Suprapubic skin (tissue), 4 donors: ENCODE results near the gene CHCHD4. TPM values are rescaled to one million over a fixed set of nuclear protein-coding genes. Genes with fewer than 3 reads are reported as not detected.
A peak's percentile ranks its signal among the peaks of the same experiment; 100 is the strongest.

Experiments used
- DNase-seq, 2 donors: peaks; one replicate each; pipeline ENCODE4 v3.0.0-alpha.2; 2019; ENCODE audit warnings: low spot score in 2 of 2
- H3K27ac ChIP-seq: fragments of 200-600 bp; sonication (generic); one replicate; pipeline ENCODE4 v1.5.1; 2019
- H3K27me3 ChIP-seq: fragments of 200-600 bp; sonication (generic); one replicate; pipeline ENCODE4 v1.5.1; 2019
- H3K36me3 ChIP-seq: fragments of 200-600 bp; sonication (generic); one replicate; pipeline ENCODE4 v1.5.1; 2019
- H3K4me1 ChIP-seq: fragments of 200-600 bp; sonication (generic); one replicate; pipeline ENCODE4 v1.5.1; 2019
- H3K4me3 ChIP-seq: fragments of 200-600 bp; sonication (generic); one replicate; pipeline ENCODE4 v1.5.1; 2019; ENCODE audit warnings: mild to moderate bottlenecking
- H3K9me3 ChIP-seq: fragments of 200-600 bp; sonication (generic); one replicate; pipeline ENCODE4 v1.5.1; 2019
- EP300 ChIP-seq: sonication (generic); formaldehyde crosslinking; IDR thresholded peaks from one replicate; pipeline ENCODE4 v1.6.1; 2017; ENCODE audit warnings: antibody characterized with exemption
- POLR2A ChIP-seq, 2 donors: fragments of 450-650 bp; IDR thresholded peaks; one replicate each; pipeline ENCODE4 v1.6.1; 2017; ENCODE audit warnings: antibody characterized with exemption in 2 of 2, mild to moderate bottlenecking in 2 of 2, moderate library complexity in 2 of 2
- POLR2AphosphoS5 ChIP-seq, 3 donors: sonication (generic); formaldehyde crosslinking; IDR thresholded peaks; one replicate each; pipeline ENCODE4 v1.6.1; 2017; ENCODE audit warnings: antibody characterized with exemption in 3 of 3
- WGBS: methylation state at CpG from one replicate; pipeline ENCODE4 v1.1.5; 2018; 5-methylcytosine and 5-hydroxymethylcytosine counted together
- total RNA-seq, 4 donors: library from RNA; depleted of rRNA; stranded (reverse); fragments of >200 nt; gene quantifications; one replicate each; pipeline ENCODE4 v1.1.0, GENCODE V29; 2016
- TF ChIP-seq, protein P1 (sequence below), 2 donors: fragments of 200-600 bp in 1 of 2; fragments of 450-650 bp in 1 of 2; sonication (generic) in 1 of 2; IDR thresholded peaks; one replicate each; pipeline ENCODE4 v1.5.1; 2016 to 2019; ENCODE audit warnings: antibody characterized with exemption in 2 of 2, mild to moderate bottlenecking in 1 of 2, moderate library complexity in 1 of 2

CHCHD4 gene
- total RNA-seq, 4 donors from 2014 or later: 11.3 to 16.7 (median 12.5) TPM

DNA sequence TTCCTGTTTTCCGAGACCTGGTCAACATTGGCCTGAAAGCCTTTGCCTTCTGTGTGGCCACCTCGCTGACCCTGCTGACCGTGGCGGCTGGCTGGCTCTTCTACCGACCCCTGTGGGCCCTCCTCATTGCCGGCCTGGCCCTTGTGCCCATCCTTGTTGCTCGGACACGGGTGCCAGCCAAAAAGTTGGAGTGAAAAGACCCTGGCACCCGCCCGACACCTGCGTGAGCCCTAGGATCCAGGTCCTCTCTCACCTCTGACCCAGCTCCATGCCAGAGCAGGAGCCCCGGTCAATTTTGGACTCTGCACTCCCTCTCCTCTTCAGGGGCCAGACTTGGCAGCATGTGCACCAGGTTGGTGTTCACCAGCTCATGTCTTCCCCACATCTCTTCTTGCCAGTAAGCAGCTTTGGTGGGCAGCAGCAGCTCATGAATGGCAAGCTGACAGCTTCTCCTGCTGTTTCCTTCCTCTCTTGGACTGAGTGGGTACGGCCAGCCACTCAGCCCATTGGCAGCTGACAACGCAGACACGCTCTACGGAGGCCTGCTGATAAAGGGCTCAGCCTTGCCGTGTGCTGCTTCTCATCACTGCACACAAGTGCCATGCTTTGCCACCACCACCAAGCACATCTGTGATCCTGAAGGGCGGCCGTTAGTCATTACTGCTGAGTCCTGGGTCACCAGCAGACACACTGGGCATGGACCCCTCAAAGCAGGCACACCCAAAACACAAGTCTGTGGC is 17.1 kb upstream of the CHCHD4 start:
- no peak for DNase-seq
- Histone ChIP-seq H3K27ac (peak overlapping the region; percentile 94), H3K9me3 (no peaks in the 10 kb centered on the region), H3K4me3 (no peak overlapping the region), H3K27me3 (no peaks in the 10 kb centered on the region), H3K4me1 (peaks cover 59% of the 10 kb centered on the region), H3K36me3 (peaks cover 61% of the 10 kb centered on the region)
- 88% methylated on average over 12 of the region's 19 CpGs for WGBS
- no peak for TF ChIP-seq EP300
- no peak for TF ChIP-seq POLR2AphosphoS5 (IDR thresholded peaks at IDR 0.05)
- no peak for TF ChIP-seq POLR2A (IDR thresholded peaks at IDR 0.05)
- TF ChIP-seq, protein P1, sequence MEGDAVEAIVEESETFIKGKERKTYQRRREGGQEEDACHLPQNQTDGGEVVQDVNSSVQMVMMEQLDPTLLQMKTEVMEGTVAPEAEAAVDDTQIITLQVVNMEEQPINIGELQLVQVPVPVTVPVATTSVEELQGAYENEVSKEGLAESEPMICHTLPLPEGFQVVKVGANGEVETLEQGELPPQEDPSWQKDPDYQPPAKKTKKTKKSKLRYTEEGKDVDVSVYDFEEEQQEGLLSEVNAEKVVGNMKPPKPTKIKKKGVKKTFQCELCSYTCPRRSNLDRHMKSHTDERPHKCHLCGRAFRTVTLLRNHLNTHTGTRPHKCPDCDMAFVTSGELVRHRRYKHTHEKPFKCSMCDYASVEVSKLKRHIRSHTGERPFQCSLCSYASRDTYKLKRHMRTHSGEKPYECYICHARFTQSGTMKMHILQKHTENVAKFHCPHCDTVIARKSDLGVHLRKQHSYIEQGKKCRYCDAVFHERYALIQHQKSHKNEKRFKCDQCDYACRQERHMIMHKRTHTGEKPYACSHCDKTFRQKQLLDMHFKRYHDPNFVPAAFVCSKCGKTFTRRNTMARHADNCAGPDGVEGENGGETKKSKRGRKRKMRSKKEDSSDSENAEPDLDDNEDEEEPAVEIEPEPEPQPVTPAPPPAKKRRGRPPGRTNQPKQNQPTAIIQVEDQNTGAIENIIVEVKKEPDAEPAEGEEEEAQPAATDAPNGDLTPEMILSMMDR (IDR thresholded peaks at IDR 0.05): no peak

DNA sequence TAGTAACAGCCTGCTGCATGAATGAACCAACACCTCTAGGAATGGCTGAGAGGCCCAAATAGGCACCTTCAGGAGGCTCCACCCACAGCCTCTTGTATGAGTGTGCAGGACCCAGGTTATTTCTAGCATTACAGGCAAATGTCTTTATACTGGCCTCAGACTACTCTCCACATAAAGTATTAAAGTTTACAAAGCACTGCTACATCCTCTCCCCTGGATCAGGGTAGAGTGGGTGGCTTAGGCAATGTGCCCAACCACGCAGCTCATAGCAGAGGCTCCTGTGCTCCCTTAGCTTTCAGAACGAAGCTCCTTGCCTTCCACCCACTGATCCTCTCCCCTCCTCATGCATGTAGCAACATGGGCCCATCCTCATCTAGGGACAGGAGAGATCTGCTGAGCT is 16.5 kb upstream of the CHCHD4 start:
- no peaks in the 10 kb centered on the region for H3K9me3 ChIP-seq
- no peak for TF ChIP-seq EP300
- TF ChIP-seq POLR2A (IDR thresholded peaks at IDR 0.05): no peak
- TF ChIP-seq, protein P1 (IDR thresholded peaks at IDR 0.05): no peak
- no peak for TF ChIP-seq POLR2AphosphoS5 (IDR thresholded peaks at IDR 0.05)

DNA sequence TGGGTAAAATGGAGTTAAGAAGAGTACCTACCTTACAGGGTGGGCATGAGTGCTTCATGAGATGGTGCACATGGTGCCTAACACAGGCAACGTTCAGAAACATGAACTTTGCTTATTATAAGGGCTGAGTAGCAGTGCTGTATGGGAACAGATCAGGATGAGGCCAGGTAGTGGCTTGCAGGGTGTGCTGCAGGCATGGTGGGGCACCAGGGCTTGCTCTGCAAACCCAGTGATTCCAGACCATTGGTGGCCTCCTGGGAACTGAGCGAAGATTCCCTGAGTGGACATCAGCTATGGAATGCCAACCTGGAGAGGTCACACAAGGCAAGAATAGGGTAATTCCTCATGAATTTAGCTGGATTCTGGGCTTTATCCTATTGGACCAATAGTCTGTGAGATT is 16.0 kb upstream of the CHCHD4 start:
- H3K4me3 ChIP-seq: no peak overlapping the region
- no peaks in the 10 kb centered on the region for H3K9me3 ChIP-seq
- H3K4me1 ChIP-seq: peaks cover 59% of the 10 kb centered on the region
- peak overlapping the region; percentile 43 for H3K27ac ChIP-seq
- WGBS: 50% methylated on average over 1 of the region's 2 CpGs
- DNase-seq: no peak
- H3K27me3 ChIP-seq: no peaks in the 10 kb centered on the region
- H3K36me3 ChIP-seq: peaks cover 61% of the 10 kb centered on the region
- no peak for TF ChIP-seq EP300
- TF ChIP-seq POLR2AphosphoS5 (IDR thresholded peaks at IDR 0.05): no peak
- TF ChIP-seq, protein P1 (IDR thresholded peaks at IDR 0.05): no peak
- no peak for TF ChIP-seq POLR2A (IDR thresholded peaks at IDR 0.05)

More for the DNA sequence above, 16.5 kb upstream of the CHCHD4 start:
- no peak for DNase-seq
- H3K27ac ChIP-seq: no peak overlapping the region
- WGBS: 46% methylated on average over 2 of the region's 2 CpGs
- no peaks in the 10 kb centered on the region for H3K27me3 ChIP-seq
- H3K4me1 ChIP-seq: peaks cover 62% of the 10 kb centered on the region
- H3K36me3 ChIP-seq: peaks cover 61% of the 10 kb centered on the region
- no peak overlapping the region for H3K4me3 ChIP-seq

DNA sequence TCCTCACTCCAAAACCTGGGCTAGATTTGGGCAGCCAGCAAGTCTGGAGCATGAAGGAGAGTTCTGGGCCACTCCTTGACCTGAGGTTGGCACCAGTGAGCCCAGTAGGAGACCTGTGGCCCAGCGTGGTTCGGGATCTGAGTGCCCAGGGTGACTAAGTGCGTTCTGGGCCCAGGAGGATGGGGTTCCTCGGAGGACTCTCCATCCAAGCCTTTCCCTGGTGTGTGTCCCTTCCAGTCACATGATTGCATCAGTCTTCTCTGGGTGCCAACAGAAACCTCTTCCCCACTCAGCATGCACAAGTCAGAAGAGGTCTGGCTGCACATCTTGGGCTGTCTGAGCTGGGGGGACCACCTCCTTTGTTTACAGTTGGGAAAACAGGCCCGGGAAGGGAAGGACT is 15.1 kb upstream of the CHCHD4 start:
- DNase-seq: no peak
- TF ChIP-seq EP300: no peak
- Histone ChIP-seq H3K4me1 (peaks cover 50% of the 10 kb centered on the region), H3K36me3 (peaks cover 65% of the 10 kb centered on the region), H3K27me3 (no peaks in the 10 kb centered on the region), H3K4me3 (no peak overlapping the region), H3K27ac (no peak overlapping the region), H3K9me3 (no peaks in the 10 kb centered on the region)
- 63% methylated on average over 5 of the region's 5 CpGs for WGBS

DNA sequence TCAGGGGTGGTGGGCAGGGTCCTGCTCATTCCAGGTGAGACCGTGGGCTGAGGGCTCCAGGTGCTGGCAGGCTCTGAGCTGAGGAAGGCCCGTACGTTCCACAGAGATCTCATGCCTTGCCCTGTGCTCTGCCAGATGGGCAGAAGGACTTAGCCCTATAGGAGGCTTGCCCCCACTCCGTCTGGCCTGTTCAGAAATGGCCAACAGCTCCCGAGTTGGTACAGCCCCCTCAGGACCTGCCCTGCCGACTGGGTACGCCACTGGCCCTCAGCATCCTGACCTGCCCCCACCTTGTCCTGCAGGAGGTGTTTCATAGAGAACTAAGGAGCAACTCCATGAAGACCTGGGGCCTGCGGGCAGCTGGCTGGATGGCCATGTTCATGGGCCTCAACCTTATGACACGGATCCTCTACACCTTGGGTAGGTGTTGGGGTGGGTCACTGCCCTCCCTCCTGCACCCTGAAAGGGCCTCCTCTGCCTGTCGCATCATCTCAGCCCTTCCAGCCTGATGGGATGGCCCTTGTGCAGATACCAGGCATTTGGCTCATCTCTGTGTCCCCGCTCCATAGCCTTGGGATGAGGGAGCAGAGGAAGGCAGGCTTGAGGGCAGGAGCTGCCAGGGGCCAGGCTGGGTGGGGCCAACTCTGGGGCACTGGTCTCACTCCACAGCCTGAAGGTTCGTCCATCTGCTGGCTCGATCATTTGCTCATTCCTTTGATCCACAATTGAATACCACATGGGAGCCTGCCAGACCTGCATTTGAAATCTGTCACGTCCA is 14.4 kb upstream of the CHCHD4 start:
- DNase-seq: no peak
- Histone ChIP-seq H3K4me3 (no peak overlapping the region), H3K4me1 (peaks cover 43% of the 10 kb centered on the region), H3K36me3 (peaks cover 72% of the 10 kb centered on the region), H3K9me3 (no peaks in the 10 kb centered on the region), H3K27ac (no peak overlapping the region), H3K27me3 (no peaks in the 10 kb centered on the region)
- WGBS: 73% methylated on average over 5 of the region's 14 CpGs
- TF ChIP-seq POLR2AphosphoS5 (IDR thresholded peaks at IDR 0.05) (peak in 1 of 3 donors; percentile 14), POLR2A (IDR thresholded peaks at IDR 0.05) (no peak)
